ENCODE results near the gene CAST.

CAST gene

DNA sequence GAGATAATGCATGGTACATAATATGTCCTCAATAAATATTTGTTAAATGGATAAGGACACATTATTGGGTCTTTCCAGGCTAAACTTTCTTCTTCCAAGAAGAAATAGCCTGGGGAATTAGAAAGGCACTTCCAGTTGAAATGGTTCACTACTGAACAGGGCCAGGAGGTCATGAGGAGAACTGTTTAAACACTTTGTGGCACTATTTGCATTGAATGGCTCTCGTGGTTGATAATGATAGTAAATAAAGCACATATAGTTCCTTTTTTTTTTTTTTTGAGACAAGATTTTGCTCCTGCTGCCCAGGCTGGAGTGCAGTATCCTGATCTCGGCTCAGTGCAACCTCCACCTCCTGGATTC is 19.9 kb upstream of the CAST start:
- DNase-seq (ENCODE audit: low read depth, low spot score): no peak

- no peak for DNase-seq (ENCODE audit: low read depth, low spot score)
Measured at GRCh38 chr5:96645091-96645490, 17.1 kb upstream of the CAST start.

DNA sequence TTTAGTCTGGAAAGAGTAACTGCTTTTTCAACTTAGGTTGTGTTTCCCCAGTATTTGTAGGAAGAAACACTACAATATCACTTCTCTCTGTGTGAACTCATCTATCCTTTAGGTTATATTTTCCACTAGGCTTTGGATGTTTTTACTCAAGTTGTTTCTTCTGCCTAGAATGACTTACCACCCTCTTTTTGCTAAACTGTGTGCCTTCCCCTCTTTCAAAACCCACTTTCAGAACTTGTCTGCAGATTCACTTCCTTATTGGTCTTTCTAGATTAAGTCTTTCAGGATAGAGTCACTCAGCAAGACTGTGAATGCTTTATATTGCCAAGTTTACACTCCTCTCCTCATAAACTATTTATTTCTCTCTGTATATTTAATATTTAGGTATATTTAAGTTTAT is 14.2 kb upstream of the CAST start:
- no peak for DNase-seq (ENCODE audit: low read depth, low spot score)

DNA sequence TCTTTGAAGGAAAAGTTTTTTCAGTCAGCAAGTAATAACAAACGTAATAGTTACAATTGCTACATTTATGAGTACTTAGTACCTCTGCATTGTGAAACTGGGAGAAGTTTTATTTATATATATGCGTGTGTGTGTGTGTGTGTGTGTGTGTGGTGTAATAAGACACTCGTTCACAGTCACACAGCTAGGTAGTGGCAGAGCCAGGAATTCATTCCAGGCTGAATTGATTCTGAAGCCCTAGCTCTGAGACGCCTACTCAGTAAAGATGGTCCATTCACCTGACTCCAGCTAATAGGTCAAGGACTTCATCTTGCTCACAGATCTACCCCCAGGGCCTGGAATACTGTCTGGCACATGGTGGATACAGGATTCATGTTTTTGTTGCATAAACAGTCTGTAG is 13.6 kb upstream of the CAST start:
- DNase-seq (ENCODE audit: low read depth, low spot score): no peak

- no peak for DNase-seq (ENCODE audit: low read depth, low spot score)
Measured at GRCh38 chr5:96649251-96649662, 12.9 kb upstream of the CAST start.

DNA sequence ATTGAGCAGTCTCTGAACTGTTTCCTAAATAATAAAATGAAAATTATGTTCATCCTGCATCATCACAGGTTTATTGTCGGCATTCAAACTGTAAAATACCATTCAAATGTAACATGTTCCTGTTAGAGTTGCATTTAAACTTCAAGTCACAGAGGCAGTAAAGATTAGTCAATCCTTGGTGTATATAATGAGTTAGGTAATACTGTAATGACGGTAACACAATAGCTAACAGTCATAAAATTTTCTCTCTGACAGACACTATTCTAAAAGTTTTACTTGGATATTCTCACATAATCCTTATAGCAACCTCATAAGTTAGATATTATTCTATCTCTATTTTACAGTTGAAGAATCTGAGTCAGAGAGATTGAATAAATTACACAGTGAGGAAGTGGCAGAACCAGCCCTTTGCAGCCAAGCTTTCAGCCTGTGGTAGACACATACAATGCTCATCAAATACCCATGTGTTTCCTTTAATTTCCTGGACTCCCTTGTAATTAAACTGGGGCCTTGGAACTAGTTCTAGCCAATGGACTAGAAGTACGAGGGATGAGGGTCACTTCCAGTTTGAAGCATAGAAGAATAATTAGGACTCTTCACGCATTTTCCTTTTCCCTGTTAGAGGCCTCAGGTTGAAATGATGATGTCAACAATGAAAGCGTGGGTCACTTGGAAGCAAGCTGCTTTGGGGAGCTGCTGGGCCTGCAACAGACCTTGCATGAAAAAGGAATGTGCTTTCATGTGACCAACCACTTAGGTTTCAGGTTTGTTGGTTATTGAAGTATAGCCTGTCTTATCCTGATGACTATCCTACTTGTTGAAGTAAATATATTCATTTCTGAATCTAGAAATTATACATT is 12.3 kb upstream of the CAST start:
- no peak for DNase-seq (ENCODE audit: low read depth, low spot score)

- no peak for DNase-seq (ENCODE audit: low read depth, low spot score)
Measured at GRCh38 chr5:96651047-96651446, 11.1 kb upstream of the CAST start.

DNA sequence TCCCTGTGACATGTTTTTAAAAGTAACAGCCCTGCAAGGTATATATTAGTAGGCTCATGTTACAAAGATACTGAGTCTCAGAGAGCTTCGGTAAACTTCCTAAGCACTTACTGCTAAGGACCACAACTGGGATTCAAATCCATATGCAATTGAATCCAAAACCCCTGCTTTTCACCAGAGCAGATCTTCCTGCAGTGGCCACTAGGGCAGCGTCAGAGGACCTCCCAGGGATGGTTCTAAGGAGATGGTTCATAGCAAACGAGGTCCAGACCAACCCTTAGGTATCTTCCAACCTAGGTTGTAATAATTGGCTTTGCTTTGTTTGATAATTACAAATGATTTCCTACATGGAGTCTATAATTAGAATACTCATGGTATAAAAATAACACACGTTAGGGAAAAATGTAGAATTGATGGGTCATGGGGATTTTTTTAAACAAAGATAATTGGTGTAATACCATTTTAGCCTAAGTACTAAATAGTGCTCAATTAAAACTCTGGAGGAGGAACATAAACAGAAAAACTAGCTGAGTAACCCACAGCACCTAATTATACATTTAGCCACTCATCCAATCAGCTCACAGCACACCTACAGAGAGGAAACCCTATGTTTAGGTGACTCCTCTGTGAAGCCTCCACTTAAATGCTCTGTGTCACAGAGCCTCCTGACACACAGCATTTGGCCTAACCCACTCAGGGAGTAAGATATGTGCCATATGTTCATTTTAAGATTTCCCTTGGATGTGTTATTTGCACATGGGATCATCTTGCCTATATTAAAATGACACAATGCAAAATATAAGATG is 10.0 kb upstream of the CAST start:
- no peak for DNase-seq (ENCODE audit: low read depth, low spot score)

GRCh38 chr5:96652769-96653454 is 9.3 kb upstream of the CAST start:
- DNase-seq (ENCODE audit: low read depth, low spot score): no peak

GRCh38 chr5:96654209-96654608 is 8.0 kb upstream of the CAST start:
- DNase-seq (ENCODE audit: low read depth, low spot score): no peak

- no peak for DNase-seq (ENCODE audit: low read depth, low spot score)
Measured at GRCh38 chr5:96655085-96655484, 7.1 kb upstream of the CAST start.

DNA sequence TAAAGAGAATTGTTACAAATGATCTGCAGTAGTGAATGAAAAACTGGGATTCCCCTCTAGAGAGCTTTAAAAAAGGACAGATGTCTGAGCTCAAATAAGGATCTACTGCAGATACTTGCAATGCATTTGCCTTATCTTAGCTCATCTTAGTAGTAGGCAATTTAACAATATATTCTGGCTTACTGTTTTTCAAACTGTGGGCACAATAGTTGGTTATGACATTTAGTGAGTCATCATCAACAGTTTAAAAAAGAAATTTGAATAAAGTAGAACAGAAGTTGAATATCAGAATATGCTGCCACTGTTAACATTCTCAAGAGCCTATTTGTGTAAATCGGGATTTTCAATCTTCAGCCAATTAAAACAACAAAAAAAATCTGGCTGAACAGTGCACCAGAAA is 6.7 kb upstream of the CAST start:
- DNase-seq (ENCODE audit: low read depth, low spot score): no peak

GRCh38 chr5:96657068-96657467 is 5.1 kb upstream of the CAST start:
- no peak for DNase-seq (ENCODE audit: low read depth, low spot score)

GRCh38 chr5:96658272-96658671 is 3.9 kb upstream of the CAST start:
- no peak for DNase-seq (ENCODE audit: low read depth, low spot score)

DNA sequence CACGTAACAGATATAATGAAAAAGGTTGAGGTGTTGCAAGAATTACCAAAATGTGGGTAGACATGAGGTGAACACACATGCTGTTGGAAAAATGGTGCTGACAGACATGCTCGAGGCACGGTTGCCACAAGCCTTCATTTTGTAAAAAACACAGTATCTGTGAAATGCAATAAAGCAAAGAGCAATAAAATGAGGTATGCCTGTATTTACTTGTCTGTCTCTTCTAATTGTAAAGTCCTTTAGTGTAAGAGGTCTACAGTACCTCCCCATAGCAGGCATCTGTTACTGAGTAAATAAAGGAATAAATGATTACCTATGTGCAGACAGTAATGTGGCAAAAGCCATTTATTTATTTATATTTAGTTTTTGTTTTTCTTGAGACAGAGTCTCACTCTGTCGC is 3.0 kb upstream of the CAST start:
- DNase-seq (ENCODE audit: low read depth, low spot score): no peak

- no peak for DNase-seq (ENCODE audit: low read depth, low spot score)
Measured at GRCh38 chr5:96660971-96661854, 963 bp upstream of the CAST start.

- DNase-seq (ENCODE audit: low read depth, low spot score): no peak
Measured at GRCh38 chr5:96662725-96663518, 746 bp downstream of the CAST start.

DNA sequence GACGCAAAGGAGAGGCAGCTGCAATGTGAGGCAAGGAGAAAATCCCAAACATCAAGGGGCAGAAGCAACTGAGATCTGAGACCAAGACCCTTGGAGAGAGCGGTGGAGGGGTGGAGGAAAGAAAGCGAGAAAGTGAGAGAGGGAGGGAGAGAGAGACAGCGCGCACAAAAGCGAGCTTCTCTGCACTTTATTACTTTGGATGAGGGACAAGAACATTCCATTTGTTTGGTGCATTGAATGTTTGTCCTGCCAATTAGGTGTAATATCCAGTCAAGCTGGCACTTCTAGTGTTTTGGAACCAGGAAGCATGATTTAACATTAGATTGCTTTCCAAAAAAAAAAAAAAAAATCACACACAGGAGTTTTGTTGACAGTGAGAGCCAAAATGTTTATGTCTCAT is 1.4 kb downstream of the CAST start:
- no peak for DNase-seq (ENCODE audit: low read depth, low spot score)

DNA sequence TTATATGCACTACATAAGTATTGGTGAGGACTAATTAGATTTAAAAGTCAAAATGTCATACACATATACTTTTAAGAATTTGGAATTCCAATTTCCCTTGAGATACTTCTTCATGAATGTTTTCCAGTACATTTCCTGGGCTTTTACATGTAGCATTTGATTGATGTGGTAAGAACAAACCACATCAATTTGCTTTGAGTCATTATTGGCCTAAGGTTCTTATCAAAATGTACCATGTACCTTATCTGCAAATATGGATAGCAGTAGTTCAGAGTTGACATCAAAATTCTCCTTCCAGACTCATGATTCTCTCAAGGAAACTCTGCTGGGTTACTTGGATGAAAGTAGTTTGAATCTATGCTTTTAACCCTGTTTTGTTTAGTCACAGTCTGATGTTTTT is 2.5 kb downstream of the CAST start:
- DNase-seq (ENCODE audit: low read depth, low spot score): no peak

DNA sequence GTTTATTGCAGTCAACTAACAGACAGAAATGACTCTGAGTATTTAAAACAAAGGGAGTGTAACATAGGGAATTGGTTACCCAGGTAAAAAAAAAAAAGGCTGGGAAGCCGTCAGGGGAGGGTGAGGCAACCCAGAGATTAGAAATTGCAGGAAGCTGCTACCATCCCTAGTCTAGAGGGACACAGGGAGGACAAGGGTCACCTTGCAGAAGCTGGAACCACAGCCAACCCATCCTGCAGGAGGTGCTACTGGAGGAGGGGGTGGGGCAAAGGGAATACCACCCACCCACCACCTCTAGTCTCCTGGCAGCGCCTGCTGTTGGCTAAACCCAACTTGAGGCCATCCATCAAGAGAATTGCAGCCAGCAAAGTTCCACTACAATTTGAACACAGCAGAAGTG is 6.5 kb downstream of the CAST start:
- no peak for DNase-seq (ENCODE audit: low read depth, low spot score)

DNA sequence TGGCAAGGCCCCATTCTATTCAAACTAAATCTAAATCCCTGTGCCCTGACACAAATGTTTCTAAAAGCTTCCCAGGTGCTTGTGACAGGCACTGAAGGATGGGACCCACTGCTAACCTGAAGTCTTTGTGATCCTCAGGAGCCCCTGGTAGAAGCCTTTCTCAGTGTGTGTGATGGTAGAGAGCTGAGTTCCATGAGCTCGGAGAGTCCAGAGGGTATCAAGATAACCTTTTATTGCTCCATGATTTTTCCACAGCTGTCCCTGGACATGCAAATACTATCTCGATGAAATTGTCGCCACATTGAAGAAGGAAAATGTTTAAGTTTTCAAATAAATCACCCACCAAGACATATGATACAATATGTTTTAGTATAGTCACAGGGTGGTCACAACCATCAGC is 7.7 kb downstream of the CAST start:
- DNase-seq (ENCODE audit: low read depth, low spot score): no peak
